ENCODE data around the gene WIPF2. TPM values are rescaled to one million over a fixed set of nuclear protein-coding genes. Genes with fewer than 3 reads are reported as not detected.

WIPF2 gene
- total RNA-seq, 2 experiments from 2014 or later = 17.3 to 21.3 TPM

GRCh38 chr17:40317345-40317873 lies 98.3 kb downstream of the WIPF2 start:
- DNase-seq (peak in 10 of 14 experiments; percentile 31 to 74 (median 47)), ATAC-seq (ENCODE audit: poor library complexity) (no peak)
- peaks cover 82% of the 10 kb centered on the region for H3K4me1 ChIP-seq (ENCODE audit: insufficient read depth, low read length)
- peak overlapping the region; percentile 99 for H3K27ac ChIP-seq (ENCODE audit: low read depth in 1 of 2, low read length in 2 of 2)
- POLR2A ChIA-PET = interaction anchor here (0.6 to 4.2 kb wide), 13 partner anchors 9 to 1673 kb away, joined by 3 to 34 read pairs (median 4); partner anchors contain the start of genes EIF1 and RARA
- H3K27ac Mint-ChIP-seq = peak overlapping the region; percentile 99
- TF ChIP-seq CTCF (IDR thresholded peaks at IDR 0.05) = peak; percentile 66
- H3K27me3 ChIP-seq (ENCODE audit: control insufficient read depth in 1 of 2, insufficient read depth in 2 of 2, low read length in 2 of 2) = no peaks in the 10 kb centered on the region
- CTCF ChIA-PET = interaction anchor here (0.6 to 4.7 kb wide), 19 partner anchors 9 to 264 kb away, joined by 3 to 30 read pairs (median 4); partner anchors contain the start of genes MED24 and TOP2A
- no peaks in the 10 kb centered on the region for H3K36me3 ChIP-seq (ENCODE audit: insufficient read depth, low read length)
- no peaks in the 10 kb centered on the region for H3K27me3 Mint-ChIP-seq
- intact Hi-C loops (cut with DNase I, micrococcal nuclease) = loop anchor here (1.0 to 2.0 kb wide), 3 partner anchors 15 to 30 kb away; partner anchors contain the start of gene CDC6 (in 1 of the 2)
- H3K9me3 ChIP-seq (ENCODE audit: control insufficient read depth in 1 of 2, insufficient read depth in 1 of 2, low read length in 2 of 2) = no peaks in the 10 kb centered on the region
- peaks cover 76% of the 10 kb centered on the region for H3K4me1 Mint-ChIP-seq (ENCODE audit: low read depth)
- no peaks in the 10 kb centered on the region for H3K9me3 Mint-ChIP-seq
- H3K36me3 Mint-ChIP-seq (ENCODE audit: low read depth) = peaks cover 32% of the 10 kb centered on the region
- peak overlapping the region; percentile 95 for H3K4me3 Mint-ChIP-seq
- peak overlapping the region; percentile 96 for H3K4me3 ChIP-seq (ENCODE audit: low read length)

DNA sequence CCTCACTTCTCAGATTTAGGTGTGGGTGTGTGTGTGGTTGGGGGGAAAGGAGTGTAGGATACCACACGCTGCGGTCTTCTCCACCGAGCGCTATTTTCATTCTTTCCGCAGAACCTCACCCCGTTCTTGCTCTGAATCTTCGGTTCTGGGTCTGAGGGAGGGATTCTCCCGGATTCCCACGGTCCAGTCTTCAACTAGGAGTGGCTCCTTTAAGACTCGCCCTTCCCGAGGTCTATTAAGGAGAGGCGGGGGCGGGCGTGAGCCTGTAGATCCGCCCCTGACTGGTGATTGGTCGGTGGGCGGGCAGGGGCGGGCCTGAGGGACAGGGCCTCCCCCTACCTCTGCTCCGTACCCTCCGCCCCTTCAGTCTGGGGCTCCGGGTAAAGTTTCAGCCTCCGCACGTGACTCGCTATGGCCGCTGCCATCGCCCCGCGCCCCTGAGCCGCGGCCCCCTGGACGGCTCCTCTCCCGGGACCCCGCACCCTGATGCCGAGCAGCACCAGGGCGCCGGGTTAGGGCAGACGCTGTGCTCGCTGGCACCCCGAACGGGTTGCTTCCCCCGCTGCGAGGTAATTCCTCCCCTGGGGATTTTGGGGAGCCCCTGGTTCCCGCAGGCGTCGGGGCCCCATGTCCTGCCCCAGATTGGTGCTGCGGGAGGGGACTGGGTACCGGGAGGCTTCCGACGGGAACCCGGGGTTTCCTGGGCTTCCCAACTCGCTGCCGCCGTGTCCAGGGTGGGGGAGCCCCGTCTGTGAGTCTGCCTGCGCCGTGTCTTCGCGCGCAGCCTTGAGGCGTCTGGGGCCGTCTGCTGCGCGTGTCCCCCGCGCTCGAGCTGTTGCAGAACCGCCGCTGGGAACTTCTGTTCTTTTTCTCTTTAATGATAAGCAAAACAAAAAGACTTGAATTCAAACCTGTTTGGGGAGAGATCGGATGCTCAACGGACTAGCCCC lies 99.1 kb downstream of the WIPF2 start:
- Mint-ChIP-seq H3K4me3 (peak overlapping the region; percentile 95), H3K4me1 (ENCODE audit: low read depth) (peaks cover 84% of the 10 kb centered on the region), H3K27me3 (no peaks in the 10 kb centered on the region), H3K27ac (peak overlapping the region; percentile 99), H3K9me3 (no peaks in the 10 kb centered on the region), H3K36me3 (ENCODE audit: low read depth) (peaks cover 39% of the 10 kb centered on the region)
- Histone ChIP-seq H3K27me3 (ENCODE audit: control insufficient read depth in 1 of 2, insufficient read depth in 2 of 2, low read length in 2 of 2) (no peaks in the 10 kb centered on the region), H3K4me3 (ENCODE audit: low read length) (peak overlapping the region; percentile 96), H3K4me1 (ENCODE audit: insufficient read depth, low read length) (peaks cover 85% of the 10 kb centered on the region), H3K9me3 (ENCODE audit: control insufficient read depth in 1 of 2, insufficient read depth in 1 of 2, low read length in 2 of 2) (no peaks in the 10 kb centered on the region), H3K27ac (ENCODE audit: low read depth in 1 of 2, low read length in 2 of 2) (peak overlapping the region; percentile 99), H3K36me3 (ENCODE audit: insufficient read depth, low read length) (no peaks in the 10 kb centered on the region)
- ChIA-PET POLR2A (interaction anchor here (0.6 to 5.3 kb wide), 16 partner anchors 8 to 1673 kb away, joined by 3 to 117 read pairs (median 6); partner anchors contain the start of genes EIF1, RARA and WIPF2), CTCF (interaction anchor here (0.6 to 4.7 kb wide), 15 partner anchors 9 to 242 kb away, joined by 3 to 30 read pairs (median 6); no protein-coding TSS in a partner anchor)
- intact Hi-C loops (cut with DNase I, micrococcal nuclease) = loop anchor here (1.0 to 2.0 kb wide), 3 partner anchors 15 to 31 kb away; partner anchors contain the start of gene CDC6 (in 1 of the 2)
- no peak for TF ChIP-seq CTCF (IDR thresholded peaks at IDR 0.05)
- ATAC-seq (ENCODE audit: poor library complexity) = peak; percentile 61
- DNase-seq = peak; percentile 81 to 95 (median 90)

GRCh38 chr17:40318830-40319391 lies 99.8 kb downstream of the WIPF2 start:
- ATAC-seq (ENCODE audit: poor library complexity) (no peak), DNase-seq (peak in 4 of 14 experiments; percentile 34 to 67 (median 46))
- no peak for TF ChIP-seq CTCF (IDR thresholded peaks at IDR 0.05)
- H3K27me3 Mint-ChIP-seq = no peaks in the 10 kb centered on the region
- Histone ChIP-seq H3K27me3 (ENCODE audit: control insufficient read depth in 1 of 2, insufficient read depth in 2 of 2, low read length in 2 of 2) (no peaks in the 10 kb centered on the region), H3K27ac (ENCODE audit: low read depth in 1 of 2, low read length in 2 of 2) (peak overlapping the region; percentile 99), H3K4me1 (ENCODE audit: insufficient read depth, low read length) (peaks cover 91% of the 10 kb centered on the region), H3K4me3 (ENCODE audit: low read length) (peak overlapping the region; percentile 96), H3K36me3 (ENCODE audit: insufficient read depth, low read length) (no peaks in the 10 kb centered on the region), H3K9me3 (ENCODE audit: control insufficient read depth in 1 of 2, insufficient read depth in 1 of 2, low read length in 2 of 2) (no peaks in the 10 kb centered on the region)
- POLR2A ChIA-PET = interaction anchor here (0.9 to 5.3 kb wide), 8 partner anchors 8 to 229 kb away, joined by 3 to 117 read pairs (median 6); partner anchors contain the start of genes RARA and WIPF2
- H3K9me3 Mint-ChIP-seq = no peaks in the 10 kb centered on the region
- peaks cover 86% of the 10 kb centered on the region for H3K4me1 Mint-ChIP-seq (ENCODE audit: low read depth)
- intact Hi-C loops (cut with DNase I, micrococcal nuclease) = loop anchor here in 1 of 2 experiments (2.0 kb wide), 1 partner anchor 16 kb away; no protein-coding TSS in a partner anchor
- H3K4me3 Mint-ChIP-seq = peak overlapping the region; percentile 95
- H3K36me3 Mint-ChIP-seq (ENCODE audit: low read depth) = peaks cover 47% of the 10 kb centered on the region
- CTCF ChIA-PET = interaction anchor here (1.0 to 4.7 kb wide), 5 partner anchors 8 to 101 kb away, joined by 3 to 30 read pairs (median 21); partner anchors contain the start of gene WIPF2
- H3K27ac Mint-ChIP-seq = peak overlapping the region; percentile 99
